ENCODE results near the gene LRRC32. TPM values are rescaled to one million over a fixed set of nuclear protein-coding genes. Genes with fewer than 3 reads are reported as not detected.
"Not testable (repeated sequence)": the region's sequence is repeated elsewhere in the genome, so short reads cannot be mapped to it uniquely, and the experiment has no call there.

The LRRC32 gene
- total RNA-seq, 1 donor from 2014 or later: 24.4 TPM

GRCh38 chr11:76648061-76648460 is 22.5 kb downstream of the LRRC32 start:
- Histone ChIP-seq H4K20me1 (ENCODE audit: insufficient read depth, low read length) (no peaks in the 10 kb centered on the region), H3K79me2 (ENCODE audit: insufficient read depth, low read length) (no peaks in the 10 kb centered on the region), H3K4me1 (ENCODE audit: insufficient read depth, low read length) (no peaks in the 10 kb centered on the region), H3K36me3 (ENCODE audit: insufficient read depth, low read length) (no peaks in the 10 kb centered on the region), H3K9me3 (ENCODE audit: insufficient read depth, low read depth, low read length) (peaks cover 5% of the 10 kb centered on the region), H3K27me3 (ENCODE audit: insufficient read depth, low read length) (peaks cover 11% of the 10 kb centered on the region), H3K9ac (ENCODE audit: low read length) (no peak overlapping the region), H3K4me3 (ENCODE audit: insufficient read depth, low read depth, low read length) (no peak overlapping the region), H3K4me2 (ENCODE audit: low read length) (no peak overlapping the region), H3K27ac (ENCODE audit: low read depth, low read length) (no peak overlapping the region), H2AFZ (ENCODE audit: low read depth, low read length) (no peak overlapping the region)
- no peaks in the 10 kb centered on the region for H3K36me3 Mint-ChIP-seq (ENCODE audit: low read depth, unreplicated experiment)
- TF ChIP-seq CTCF (IDR thresholded peaks at IDR 0.05; ENCODE audit: insufficient read depth, low read depth, low read length) (no peak), EZH2 (IDR thresholded peaks at IDR 0.05; ENCODE audit: insufficient read depth, low read length) (no peak)
- H3K27me3 Mint-ChIP-seq (ENCODE audit: low read depth, unreplicated experiment): peaks cover under 1% of the 10 kb centered on the region
- H3K27ac Mint-ChIP-seq (ENCODE audit: unreplicated experiment): no peak overlapping the region
- DNase-seq (ENCODE audit: low read depth) (no peak), FAIRE-seq (no peak)
- H3K9me3 Mint-ChIP-seq (ENCODE audit: unreplicated experiment): peaks cover 3% of the 10 kb centered on the region
- no peak overlapping the region for H3K4me3 Mint-ChIP-seq (ENCODE audit: unreplicated experiment)
- H3K4me1 Mint-ChIP-seq (ENCODE audit: low read depth, unreplicated experiment): peaks cover 2% of the 10 kb centered on the region

DNA sequence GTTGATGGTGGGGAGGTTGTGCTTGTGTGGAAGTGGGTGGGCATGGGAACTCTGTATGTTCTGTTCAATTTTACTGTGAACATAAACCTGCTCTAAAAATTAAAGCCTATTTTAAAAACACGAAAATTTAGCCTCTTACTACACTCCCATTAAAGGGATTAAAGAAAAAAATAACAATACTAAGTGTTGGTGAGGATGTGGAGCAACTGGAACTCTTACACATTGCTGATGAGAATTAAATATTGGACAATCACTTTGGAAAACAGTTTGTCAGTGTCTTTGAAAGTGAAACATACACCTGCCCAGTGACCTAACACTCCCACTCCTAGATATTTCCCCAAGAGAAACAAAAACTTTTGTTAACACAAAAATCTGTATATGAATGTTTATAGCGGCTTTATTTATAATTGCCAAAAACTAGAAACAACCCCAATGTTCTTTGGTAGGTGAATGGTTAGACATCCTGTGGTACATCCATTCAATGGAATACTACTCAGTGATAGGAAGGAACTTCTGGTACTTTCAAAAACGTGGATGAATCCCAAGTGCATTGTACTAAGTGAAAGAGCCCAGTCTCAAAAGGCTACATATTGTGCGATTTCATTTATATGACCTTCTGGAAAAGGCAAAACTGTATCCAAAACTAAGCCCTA is 23.5 kb downstream of the LRRC32 start:
- peaks cover 11% of the 10 kb centered on the region for H3K27me3 ChIP-seq (ENCODE audit: insufficient read depth, low read length)
- Mint-ChIP-seq H3K27ac (ENCODE audit: unreplicated experiment) (no peak overlapping the region), H3K4me1 (ENCODE audit: low read depth, unreplicated experiment) (peaks cover 2% of the 10 kb centered on the region), H3K4me3 (ENCODE audit: unreplicated experiment) (no peak overlapping the region), H3K36me3 (ENCODE audit: low read depth, unreplicated experiment) (no peaks in the 10 kb centered on the region), H3K27me3 (ENCODE audit: low read depth, unreplicated experiment) (peaks cover 7% of the 10 kb centered on the region), H3K9me3 (ENCODE audit: unreplicated experiment) (peaks cover 3% of the 10 kb centered on the region)
- no peaks in the 10 kb centered on the region for H3K4me1 ChIP-seq (ENCODE audit: insufficient read depth, low read length)
- no peak overlapping the region for H3K27ac ChIP-seq (ENCODE audit: low read depth, low read length)
- H3K9ac ChIP-seq (ENCODE audit: low read length): no peak overlapping the region
- no peaks in the 10 kb centered on the region for H3K79me2 ChIP-seq (ENCODE audit: insufficient read depth, low read length)
- H3K4me2 ChIP-seq (ENCODE audit: low read length): no peak overlapping the region
- peaks cover 5% of the 10 kb centered on the region for H3K9me3 ChIP-seq (ENCODE audit: insufficient read depth, low read depth, low read length)
- FAIRE-seq (no peak), DNase-seq (ENCODE audit: low read depth) (no peak)
- H4K20me1 ChIP-seq (ENCODE audit: insufficient read depth, low read length): no peaks in the 10 kb centered on the region
- H2AFZ ChIP-seq (ENCODE audit: low read depth, low read length): no peak overlapping the region
- no peak overlapping the region for H3K4me3 ChIP-seq (ENCODE audit: insufficient read depth, low read depth, low read length)
- TF ChIP-seq CTCF (IDR thresholded peaks at IDR 0.05; ENCODE audit: insufficient read depth, low read depth, low read length) (no peak), EZH2 (IDR thresholded peaks at IDR 0.05; ENCODE audit: insufficient read depth, low read length) (no peak)
- no peaks in the 10 kb centered on the region for H3K36me3 ChIP-seq (ENCODE audit: insufficient read depth, low read length)

DNA sequence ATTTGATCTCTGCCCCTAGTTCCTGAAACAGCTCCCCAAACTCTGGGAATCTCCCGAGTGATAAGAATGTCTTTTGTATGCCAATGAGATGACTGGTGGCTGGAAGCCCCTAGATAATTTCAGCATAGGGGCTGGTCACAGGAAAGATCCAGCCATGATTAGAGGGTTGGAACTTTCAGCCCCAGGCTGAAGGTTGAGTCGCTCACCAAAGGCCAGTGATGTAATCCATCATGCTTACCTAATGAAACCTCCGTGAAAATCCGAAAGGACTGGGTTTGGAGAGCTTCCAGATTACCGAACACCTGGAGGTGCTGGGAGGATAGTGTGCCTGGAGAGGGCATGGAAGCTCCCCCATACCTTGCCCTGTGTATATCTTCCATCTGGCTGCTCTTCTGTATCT is 26.0 kb downstream of the LRRC32 start:
- H3K4me1 Mint-ChIP-seq (ENCODE audit: low read depth, unreplicated experiment): peaks cover 2% of the 10 kb centered on the region
- no peak overlapping the region for H3K4me3 ChIP-seq (ENCODE audit: insufficient read depth, low read depth, low read length)
- peaks cover 3% of the 10 kb centered on the region for H3K9me3 Mint-ChIP-seq (ENCODE audit: unreplicated experiment)
- H3K27ac Mint-ChIP-seq (ENCODE audit: unreplicated experiment): no peak overlapping the region
- H3K79me2 ChIP-seq (ENCODE audit: insufficient read depth, low read length): no peaks in the 10 kb centered on the region
- H3K27me3 Mint-ChIP-seq (ENCODE audit: low read depth, unreplicated experiment): peaks cover 23% of the 10 kb centered on the region
- FAIRE-seq: no peak
- no peaks in the 10 kb centered on the region for H4K20me1 ChIP-seq (ENCODE audit: insufficient read depth, low read length)
- no peak for DNase-seq (ENCODE audit: low read depth)
- H2AFZ ChIP-seq (ENCODE audit: low read depth, low read length): no peak overlapping the region
- H3K36me3 ChIP-seq (ENCODE audit: insufficient read depth, low read length): no peaks in the 10 kb centered on the region
- H3K36me3 Mint-ChIP-seq (ENCODE audit: low read depth, unreplicated experiment): no peaks in the 10 kb centered on the region
- no peak overlapping the region for H3K9ac ChIP-seq (ENCODE audit: low read length)
- no peak overlapping the region for H3K4me2 ChIP-seq (ENCODE audit: low read length)
- TF ChIP-seq CTCF (IDR thresholded peaks at IDR 0.05; ENCODE audit: insufficient read depth, low read depth, low read length) (no peak), EZH2 (IDR thresholded peaks at IDR 0.05; ENCODE audit: insufficient read depth, low read length) (no peak)
- no peak overlapping the region for H3K27ac ChIP-seq (ENCODE audit: low read depth, low read length)
- H3K4me1 ChIP-seq (ENCODE audit: insufficient read depth, low read length): no peaks in the 10 kb centered on the region
- H3K27me3 ChIP-seq (ENCODE audit: insufficient read depth, low read length): peaks cover 11% of the 10 kb centered on the region
- peaks cover 5% of the 10 kb centered on the region for H3K9me3 ChIP-seq (ENCODE audit: insufficient read depth, low read depth, low read length)
- no peak overlapping the region for H3K4me3 Mint-ChIP-seq (ENCODE audit: unreplicated experiment)

- not testable (repeated sequence) for H2AFZ ChIP-seq (ENCODE audit: low read depth, low read length); DNase-seq (ENCODE audit: low read depth); H3K4me1 Mint-ChIP-seq (ENCODE audit: low read depth, unreplicated experiment); H3K36me3 Mint-ChIP-seq (ENCODE audit: low read depth, unreplicated experiment); H3K79me2 ChIP-seq (ENCODE audit: insufficient read depth, low read length); H3K27ac Mint-ChIP-seq (ENCODE audit: unreplicated experiment); H3K27ac ChIP-seq (ENCODE audit: low read depth, low read length); H3K36me3 ChIP-seq (ENCODE audit: insufficient read depth, low read length); H3K9ac ChIP-seq (ENCODE audit: low read length); H3K4me2 ChIP-seq (ENCODE audit: low read length); H3K9me3 ChIP-seq (ENCODE audit: insufficient read depth, low read depth, low read length); H3K4me3 ChIP-seq (ENCODE audit: insufficient read depth, low read depth, low read length); FAIRE-seq; H3K9me3 Mint-ChIP-seq (ENCODE audit: unreplicated experiment); H4K20me1 ChIP-seq (ENCODE audit: insufficient read depth, low read length); H3K4me3 Mint-ChIP-seq (ENCODE audit: unreplicated experiment); H3K4me1 ChIP-seq (ENCODE audit: insufficient read depth, low read length)
- peaks cover 31% of the 10 kb centered on the region for H3K27me3 Mint-ChIP-seq (ENCODE audit: low read depth, unreplicated experiment)
- H3K27me3 ChIP-seq (ENCODE audit: insufficient read depth, low read length): peaks cover 11% of the 10 kb centered on the region
Observed at GRCh38 chr11:76643711-76644110, 26.8 kb downstream of the LRRC32 start.

Measured in astrocyte (in vitro differentiated cells and primary cell).